Measurements from ENCODE around the gene TFDP1. TPM values are rescaled to one million over a fixed set of nuclear protein-coding genes. Genes with fewer than 3 reads are reported as not detected.

The TFDP1 gene
- total RNA-seq, 4 donors from 2014 or later: 24.3 to 164 (median 49.1) TPM

- no peaks in the 10 kb centered on the region for H3K27me3 ChIP-seq
- intact Hi-C loops (cut with DNase I; ENCODE audit: low total_unique reads): no loop called here
- in situ Hi-C loops (cut with MboI; ENCODE audit: low pct_ligation_motif_present in 1 of 4, low pct_unique_long_range_greater_than_20kb in 1 of 4, low sequenced_read_pairs in 3 of 4): no loop called here
- peak; percentile 2 for DNase-seq
- no peaks in the 10 kb centered on the region for H3K4me1 ChIP-seq
- no peak overlapping the region for H3K27ac ChIP-seq
- no peaks in the 10 kb centered on the region for H3K36me3 ChIP-seq
- H3K9me3 ChIP-seq: no peaks in the 10 kb centered on the region
- 83 to 85% methylated on average over 1 to 5 of the region's 5 CpGs for WGBS, 2 donors (ENCODE audit: low coverage in 1 of 2)
- TF ChIP-seq POLR2AphosphoS5 (IDR thresholded peaks at IDR 0.05) (no peak), CTCF (IDR thresholded peaks at IDR 0.05) (no peak)
- H3K4me3 ChIP-seq: no peak overlapping the region
Measured at GRCh38 chr13:113557013-113557412, 27.5 kb upstream of the TFDP1 start.

- Histone ChIP-seq H3K27ac (no peak overlapping the region), H3K36me3 (no peaks in the 10 kb centered on the region), H3K4me1 (no peaks in the 10 kb centered on the region), H3K9me3 (no peaks in the 10 kb centered on the region), H3K27me3 (no peaks in the 10 kb centered on the region), H3K4me3 (no peak overlapping the region)
- 88 to 92% methylated on average over 2 to 6 of the region's 6 CpGs for WGBS, 2 donors (ENCODE audit: low coverage in 1 of 2)
- intact Hi-C loops (cut with DNase I; ENCODE audit: low total_unique reads): no loop called here
- DNase-seq: no peak
- in situ Hi-C loops (cut with MboI; ENCODE audit: low pct_ligation_motif_present in 1 of 4, low pct_unique_long_range_greater_than_20kb in 1 of 4, low sequenced_read_pairs in 3 of 4): no loop called here
- TF ChIP-seq EP300 (IDR thresholded peaks at IDR 0.05; ENCODE audit: low read depth) (no peak), POLR2A (IDR thresholded peaks at IDR 0.05) (no peak), POLR2AphosphoS5 (IDR thresholded peaks at IDR 0.05) (no peak), CTCF (IDR thresholded peaks at IDR 0.05) (no peak)
Measured at GRCh38 chr13:113558461-113558860, 26.1 kb upstream of the TFDP1 start.

GRCh38 chr13:113559061-113559460, 25.5 kb upstream of the TFDP1 start:
- TF ChIP-seq POLR2A (IDR thresholded peaks at IDR 0.05) (no peak), EP300 (IDR thresholded peaks at IDR 0.05; ENCODE audit: low read depth) (no peak), CTCF (IDR thresholded peaks at IDR 0.05) (no peak), POLR2AphosphoS5 (IDR thresholded peaks at IDR 0.05) (no peak)
- WGBS, 2 donors (ENCODE audit: low coverage in 1 of 2): 83% methylated on average over 7 of the region's 7 CpGs; no CpG with 5 or more reads in 1 of the 2 donors
- no peak overlapping the region for H3K4me3 ChIP-seq
- intact Hi-C loops (cut with DNase I; ENCODE audit: low total_unique reads): no loop called here
- H3K9me3 ChIP-seq: no peaks in the 10 kb centered on the region
- H3K27ac ChIP-seq: no peak overlapping the region
- H3K36me3 ChIP-seq: no peaks in the 10 kb centered on the region
- no peaks in the 10 kb centered on the region for H3K27me3 ChIP-seq
- in situ Hi-C loops (cut with MboI; ENCODE audit: low pct_ligation_motif_present in 1 of 4, low pct_unique_long_range_greater_than_20kb in 1 of 4, low sequenced_read_pairs in 3 of 4): no loop called here
- H3K4me1 ChIP-seq: no peaks in the 10 kb centered on the region
- DNase-seq: no peak

GRCh38 chr13:113559901-113560644, 24.5 kb upstream of the TFDP1 start:
- whole genome bisulfite sequencing, 2 donors (ENCODE audit: low coverage in 1 of 2): 89 to 91% methylated on average over 6 to 56 of the region's 56 CpGs
- Histone ChIP-seq H3K36me3 (no peaks in the 10 kb centered on the region), H3K9me3 (no peaks in the 10 kb centered on the region), H3K27me3 (no peaks in the 10 kb centered on the region), H3K27ac (no peak overlapping the region), H3K4me1 (no peaks in the 10 kb centered on the region), H3K4me3 (no peak overlapping the region)
- intact Hi-C loops (cut with DNase I; ENCODE audit: low total_unique reads) (loop anchor here (5.0 kb wide), 2 partner anchors 103 to 1148 kb away; no protein-coding TSS in a partner anchor), in situ Hi-C loops (cut with MboI; ENCODE audit: low pct_ligation_motif_present in 1 of 4, low pct_unique_long_range_greater_than_20kb in 1 of 4, low sequenced_read_pairs in 3 of 4) (no loop called here)
- no peak for TF ChIP-seq POLR2A (IDR thresholded peaks at IDR 0.05)
- TF ChIP-seq CTCF (IDR thresholded peaks at IDR 0.05): no peak
- TF ChIP-seq POLR2AphosphoS5 (IDR thresholded peaks at IDR 0.05): no peak
- TF ChIP-seq EP300 (IDR thresholded peaks at IDR 0.05; ENCODE audit: low read depth): no peak
- no peak for DNase-seq

Data from transverse colon (tissue), 4 donors.